ENCODE measurements around the gene FARSA.

Gene FARSA

GRCh38 chr19:12882589-12882988 is 50.9 kb downstream of the FARSA start:
- TF ChIP-seq TAF1 (IDR thresholded peaks at IDR 0.05; ENCODE audit: borderline replicate concordance, insufficient read depth, low read length) = no peak
- no peak for TF ChIP-seq SIN3A (IDR thresholded peaks at IDR 0.05; ENCODE audit: borderline replicate concordance, insufficient read depth, low read length)
- no peak for TF ChIP-seq POLR2AphosphoS5 (IDR thresholded peaks at IDR 0.05; ENCODE audit: low read depth, low read length)
- no peak for TF ChIP-seq REST (IDR thresholded peaks at IDR 0.05; ENCODE audit: insufficient read depth in 1 of 2, low read depth in 2 of 2, low read length in 2 of 2)
- TF ChIP-seq FOXP2 (optimal IDR thresholded peaks at IDR 0.05; ENCODE audit: borderline replicate concordance, extremely low read depth, extremely low read length, insufficient read depth) = no peak

GRCh38 chr19:12881172-12881808 is 52.2 kb downstream of the FARSA start, which contains the start of gene DNASE2:
DNASE2 (minus strand) TSS chr19:12881449; CDS start chr19:12881375, 74 bp downstream.
- TF ChIP-seq FOXP2 (optimal IDR thresholded peaks at IDR 0.05; ENCODE audit: borderline replicate concordance, extremely low read depth, extremely low read length, insufficient read depth) (no peak), POLR2AphosphoS5 (IDR thresholded peaks at IDR 0.05; ENCODE audit: low read depth, low read length) (peak; percentile 52; the same call in 1 of the 2 replicates), TAF1 (IDR thresholded peaks at IDR 0.05; ENCODE audit: borderline replicate concordance, insufficient read depth, low read length) (0 out of 2 replicates have a peak, but pooled peaks have one; percentile 34)

GRCh38 chr19:12880551-12881171 is 52.9 kb downstream of the FARSA start:
- TF ChIP-seq POLR2AphosphoS5 (IDR thresholded peaks at IDR 0.05; ENCODE audit: low read depth, low read length) (no peak), SIN3A (IDR thresholded peaks at IDR 0.05; ENCODE audit: borderline replicate concordance, insufficient read depth, low read length) (no peak), FOXP2 (optimal IDR thresholded peaks at IDR 0.05; ENCODE audit: borderline replicate concordance, extremely low read depth, extremely low read length, insufficient read depth) (no peak), REST (IDR thresholded peaks at IDR 0.05; ENCODE audit: insufficient read depth in 1 of 2, low read depth in 2 of 2, low read length in 2 of 2) (no peak), TAF1 (IDR thresholded peaks at IDR 0.05; ENCODE audit: borderline replicate concordance, insufficient read depth, low read length) (no peak)

- no peak for TF ChIP-seq TAF1 (IDR thresholded peaks at IDR 0.05; ENCODE audit: borderline replicate concordance, insufficient read depth, low read length)
- no peak for TF ChIP-seq REST (IDR thresholded peaks at IDR 0.05; ENCODE audit: insufficient read depth in 1 of 2, low read depth in 2 of 2, low read length in 2 of 2)
- TF ChIP-seq POLR2AphosphoS5 (IDR thresholded peaks at IDR 0.05; ENCODE audit: low read depth, low read length) = no peak
- TF ChIP-seq SIN3A (IDR thresholded peaks at IDR 0.05; ENCODE audit: borderline replicate concordance, insufficient read depth, low read length) = no peak
- TF ChIP-seq FOXP2 (optimal IDR thresholded peaks at IDR 0.05; ENCODE audit: borderline replicate concordance, extremely low read depth, extremely low read length, insufficient read depth) = no peak
Observed at GRCh38 chr19:12875086-12875485, 58.4 kb downstream of the FARSA start.

GRCh38 chr19:12873891-12874745 is 59.4 kb downstream of the FARSA start:
- TF ChIP-seq REST (IDR thresholded peaks at IDR 0.05; ENCODE audit: insufficient read depth in 1 of 2, low read depth in 2 of 2, low read length in 2 of 2) = no peak
- TF ChIP-seq FOXP2 (optimal IDR thresholded peaks at IDR 0.05; ENCODE audit: borderline replicate concordance, extremely low read depth, extremely low read length, insufficient read depth) = no peak
- no peak for TF ChIP-seq SIN3A (IDR thresholded peaks at IDR 0.05; ENCODE audit: borderline replicate concordance, insufficient read depth, low read length)
- TF ChIP-seq POLR2AphosphoS5 (IDR thresholded peaks at IDR 0.05; ENCODE audit: low read depth, low read length) = no peak
- TF ChIP-seq TAF1 (IDR thresholded peaks at IDR 0.05; ENCODE audit: borderline replicate concordance, insufficient read depth, low read length) = no peak
